HEK293T (cell line): Measurements from ENCODE around the gene SRSF10.
"Not testable (repeated sequence)": the region's sequence is repeated elsewhere in the genome, so short reads cannot be mapped to it uniquely, and the experiment has no call there.

Experiments used
- BHLHE40 ChIP-seq: fragments of 450-650 bp; IDR thresholded peaks from 2 replicates; pipeline ENCODE4 v1.6.1; 2016; ENCODE audit warnings: mild to moderate bottlenecking, moderate library complexity, borderline replicate concordance
- CTBP1 ChIP-seq: fragments of 450-650 bp; IDR thresholded peaks from 2 replicates; pipeline ENCODE4 v1.6.1; 2016; ENCODE audit warnings: borderline replicate concordance
- ELF4 ChIP-seq: fragments of 450-650 bp; IDR thresholded peaks from 2 replicates; pipeline ENCODE4 v1.6.1; 2017; ENCODE audit warnings: antibody characterized with exemption
- FOXA1 ChIP-seq: fragments of 450-650 bp; IDR thresholded peaks from 2 replicates; pipeline ENCODE4 v1.6.1; 2016; ENCODE audit warnings: mild to moderate bottlenecking
- FOXK2 ChIP-seq: fragments of 450-650 bp; IDR thresholded peaks from 2 replicates; pipeline ENCODE4 v1.6.1; 2016; ENCODE audit warnings: mild to moderate bottlenecking
- FOXM1 ChIP-seq: fragments of 450-650 bp; IDR thresholded peaks from 2 replicates; pipeline ENCODE4 v1.6.1; 2017; ENCODE audit warnings: mild to moderate bottlenecking, borderline replicate concordance
- HDGF ChIP-seq: fragments of 450-650 bp; IDR thresholded peaks from 2 replicates; pipeline ENCODE4 v1.6.1; 2017; ENCODE audit warnings: antibody characterized with exemption, borderline replicate concordance
- NFRKB ChIP-seq: fragments of 450-650 bp; IDR thresholded peaks from 2 replicates; pipeline ENCODE4 v1.6.1; 2016; ENCODE audit warnings: mild to moderate bottlenecking, moderate library complexity
- SP1 ChIP-seq: fragments of 450-650 bp; IDR thresholded peaks from 2 replicates; pipeline ENCODE4 v1.6.1; 2017
- SUZ12 ChIP-seq: fragments of 450-650 bp; IDR thresholded peaks from 2 replicates; pipeline ENCODE4 v1.6.1; 2016; ENCODE audit warnings: mild to moderate bottlenecking
- TARDBP ChIP-seq: fragments of 450-650 bp; IDR thresholded peaks from 2 replicates; pipeline ENCODE4 v1.6.1; 2016
- ZNF384 ChIP-seq: fragments of 450-650 bp; IDR thresholded peaks from 2 replicates; pipeline ENCODE4 v1.6.1; 2016
- TF ChIP-seq, protein P1 (sequence below): fragments of 450-650 bp; IDR thresholded peaks from 2 replicates; pipeline ENCODE4 v1.6.1; 2016

GRCh38 chr1:23992011-23992410 is 11.9 kb upstream of the SRSF10 start:
- not testable (repeated sequence) for TF ChIP-seq SP1, FOXA1, FOXM1, FOXK2, BHLHE40, TARDBP, SUZ12, ZNF384, ELF4, CTBP1, HDGF, NFRKB
- TF ChIP-seq, protein P1, sequence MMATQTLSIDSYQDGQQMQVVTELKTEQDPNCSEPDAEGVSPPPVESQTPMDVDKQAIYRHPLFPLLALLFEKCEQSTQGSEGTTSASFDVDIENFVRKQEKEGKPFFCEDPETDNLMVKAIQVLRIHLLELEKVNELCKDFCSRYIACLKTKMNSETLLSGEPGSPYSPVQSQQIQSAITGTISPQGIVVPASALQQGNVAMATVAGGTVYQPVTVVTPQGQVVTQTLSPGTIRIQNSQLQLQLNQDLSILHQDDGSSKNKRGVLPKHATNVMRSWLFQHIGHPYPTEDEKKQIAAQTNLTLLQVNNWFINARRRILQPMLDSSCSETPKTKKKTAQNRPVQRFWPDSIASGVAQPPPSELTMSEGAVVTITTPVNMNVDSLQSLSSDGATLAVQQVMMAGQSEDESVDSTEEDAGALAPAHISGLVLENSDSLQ, result not testable (repeated sequence)
